ENCODE data around the gene EEF1AKMT1. TPM values are rescaled to one million over a fixed set of nuclear protein-coding genes. Genes with fewer than 3 reads are reported as not detected.

The EEF1AKMT1 gene
- total and polyA plus RNA-seq, 11 donors = 4.5 to 10.2 (median 8.7) TPM

DNA sequence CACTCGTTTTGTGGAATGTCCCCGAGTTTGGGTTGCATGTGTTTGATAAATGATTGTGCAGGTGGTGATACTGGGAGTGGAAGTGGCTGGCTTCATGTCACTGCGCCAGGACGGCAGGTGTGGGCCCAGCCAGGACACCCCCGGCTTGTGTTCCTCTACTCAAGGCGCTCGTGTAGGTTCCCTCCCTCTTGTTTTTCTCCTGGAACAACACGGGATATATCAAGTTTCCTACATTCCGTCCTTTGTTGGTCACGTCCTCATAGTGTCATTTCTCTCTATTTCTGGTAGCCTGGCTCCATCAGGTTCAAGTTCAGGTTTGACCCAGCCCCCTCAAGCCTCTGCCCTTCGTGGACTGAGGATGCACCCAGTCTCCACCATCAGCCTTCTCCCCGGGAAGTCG is 54.0 kb downstream of the EEF1AKMT1 start:
- H3K4me1 ChIP-seq = peaks cover 0 to 21% (median 14%) of the 10 kb centered on the region in 12 donors
- no peak for TF ChIP-seq POLR2A (IDR thresholded peaks at IDR 0.05)
- TF ChIP-seq, protein P1, sequence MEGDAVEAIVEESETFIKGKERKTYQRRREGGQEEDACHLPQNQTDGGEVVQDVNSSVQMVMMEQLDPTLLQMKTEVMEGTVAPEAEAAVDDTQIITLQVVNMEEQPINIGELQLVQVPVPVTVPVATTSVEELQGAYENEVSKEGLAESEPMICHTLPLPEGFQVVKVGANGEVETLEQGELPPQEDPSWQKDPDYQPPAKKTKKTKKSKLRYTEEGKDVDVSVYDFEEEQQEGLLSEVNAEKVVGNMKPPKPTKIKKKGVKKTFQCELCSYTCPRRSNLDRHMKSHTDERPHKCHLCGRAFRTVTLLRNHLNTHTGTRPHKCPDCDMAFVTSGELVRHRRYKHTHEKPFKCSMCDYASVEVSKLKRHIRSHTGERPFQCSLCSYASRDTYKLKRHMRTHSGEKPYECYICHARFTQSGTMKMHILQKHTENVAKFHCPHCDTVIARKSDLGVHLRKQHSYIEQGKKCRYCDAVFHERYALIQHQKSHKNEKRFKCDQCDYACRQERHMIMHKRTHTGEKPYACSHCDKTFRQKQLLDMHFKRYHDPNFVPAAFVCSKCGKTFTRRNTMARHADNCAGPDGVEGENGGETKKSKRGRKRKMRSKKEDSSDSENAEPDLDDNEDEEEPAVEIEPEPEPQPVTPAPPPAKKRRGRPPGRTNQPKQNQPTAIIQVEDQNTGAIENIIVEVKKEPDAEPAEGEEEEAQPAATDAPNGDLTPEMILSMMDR (IDR thresholded peaks at IDR 0.05) = no peak
- H3K27ac ChIP-seq = no peak overlapping the region
- no peak overlapping the region for H3K4me3 ChIP-seq
- intact Hi-C loops (cut with DNase I) = loop anchor here in 5 of 10 donors (5.0 to 10.0 kb wide), 4 partner anchors 43 to 225 kb away; partner anchors contain the start of gene EEF1AKMT1 (in 2 of the 5)
- H3K27me3 ChIP-seq = peaks cover 0 to 14% (median 0%) of the 10 kb centered on the region in 9 donors
- H3K9me3 ChIP-seq = no peaks in the 10 kb centered on the region
- ATAC-seq (no peak), DNase-seq (no peak)
- WGBS, 4 donors = 69 to 79% (median 78%) methylated on average over 13 of the region's 13 CpGs
- H3K36me3 ChIP-seq = no peaks in the 10 kb centered on the region

DNA sequence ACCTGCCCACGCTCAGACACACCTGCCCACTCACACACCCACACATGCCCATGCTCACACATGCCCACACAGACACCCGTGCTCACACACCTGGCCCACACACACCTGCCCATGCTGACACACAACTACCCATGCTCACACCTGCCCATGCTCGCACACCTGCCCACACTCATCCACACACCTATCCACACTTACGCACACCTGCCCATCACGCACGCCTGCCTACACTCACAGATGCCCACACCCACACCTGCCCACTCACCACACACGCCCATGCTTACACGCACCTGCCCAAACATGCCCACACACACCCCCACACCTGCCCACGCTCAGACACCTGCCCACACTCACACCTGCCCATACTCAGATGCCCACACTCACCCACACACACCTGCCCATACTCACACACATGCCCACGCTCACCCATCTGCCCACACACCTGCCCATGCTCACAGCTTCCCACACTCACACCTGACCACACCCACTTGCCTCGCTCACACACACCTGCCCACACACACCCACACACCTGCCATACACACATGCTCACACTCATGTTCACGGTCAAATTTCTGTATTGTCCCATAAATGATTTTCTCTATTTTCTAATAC is 54.7 kb downstream of the EEF1AKMT1 start:
- intact Hi-C loops (cut with DNase I) = loop anchor here in 4 of 10 donors (5.0 to 10.0 kb wide), 3 partner anchors 53 to 224 kb away; partner anchors contain the start of gene EEF1AKMT1 (in 2 of the 4)
- TF ChIP-seq, protein P1 (IDR thresholded peaks at IDR 0.05) = no peak
- TF ChIP-seq POLR2A (IDR thresholded peaks at IDR 0.05) = no peak
- Histone ChIP-seq H3K27me3 (peaks cover 0 to 14% (median 0%) of the 10 kb centered on the region in 9 donors), H3K27ac (no peak overlapping the region), H3K4me1 (peaks cover 0 to 29% (median 16%) of the 10 kb centered on the region in 12 donors), H3K4me3 (no peak overlapping the region), H3K36me3 (no peaks in the 10 kb centered on the region), H3K9me3 (no peaks in the 10 kb centered on the region)
- no peak for ATAC-seq
- peak in 1 of 5 donors; percentile 42 for DNase-seq
- 93 to 96% (median 95%) methylated on average over 12 of the region's 12 CpGs for WGBS, 4 donors

DNA sequence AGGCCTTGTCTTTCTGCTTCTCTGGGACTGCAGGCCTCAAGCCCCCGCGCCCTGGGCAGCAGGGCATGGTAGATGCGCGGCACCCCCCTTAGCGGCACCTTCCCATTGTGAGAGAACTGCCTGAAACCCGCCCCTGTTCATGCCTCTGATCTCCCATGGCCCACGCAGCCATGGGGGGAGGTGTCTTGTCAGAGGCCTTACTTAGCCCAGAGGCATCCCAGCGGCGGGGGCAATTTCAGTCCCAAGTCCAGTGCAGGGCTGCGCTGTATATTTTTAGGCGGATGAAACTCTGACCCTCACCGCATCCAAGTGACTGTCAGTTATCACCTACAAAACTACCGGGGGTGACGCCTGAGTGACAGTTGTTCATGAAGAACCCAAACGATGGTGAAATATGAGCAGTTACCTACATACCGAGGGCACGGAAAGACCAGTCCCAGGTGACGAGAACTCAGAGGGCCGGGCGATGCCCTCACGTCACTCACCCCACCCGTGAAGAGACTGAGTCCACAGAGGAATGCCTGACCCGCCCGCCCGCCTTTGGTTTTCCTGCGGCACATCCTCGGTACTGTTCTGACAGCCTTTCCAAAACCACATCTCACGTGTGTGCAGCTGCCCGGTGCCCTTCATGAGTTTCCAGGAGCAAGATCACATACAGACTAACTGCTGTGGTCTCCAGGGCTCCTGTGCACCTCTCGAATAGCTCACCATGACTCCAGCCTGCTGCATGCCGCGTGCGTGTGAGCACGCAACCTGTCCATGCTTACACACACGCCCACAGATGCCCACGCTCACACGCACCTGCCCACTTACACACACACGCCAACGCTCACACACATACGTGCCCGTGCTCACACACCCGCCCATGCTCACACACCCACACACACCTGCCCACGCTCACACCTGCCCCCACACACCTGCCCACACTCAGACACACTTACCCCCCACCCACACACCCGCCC is 55.9 kb downstream of the EEF1AKMT1 start:
- intact Hi-C loops (cut with DNase I) = loop anchor here in 4 of 10 donors (5.0 to 10.0 kb wide), 3 partner anchors 54 to 223 kb away; partner anchors contain the start of gene EEF1AKMT1 (in 2 of the 4)
- no peaks in the 10 kb centered on the region for H3K9me3 ChIP-seq
- no peak overlapping the region for H3K4me3 ChIP-seq
- ATAC-seq (no peak), DNase-seq (no peak)
- peaks cover 0 to 41% (median 26%) of the 10 kb centered on the region in 12 donors for H3K4me1 ChIP-seq
- peaks cover 0 to 14% (median 0%) of the 10 kb centered on the region in 9 donors for H3K27me3 ChIP-seq
- no peaks in the 10 kb centered on the region for H3K36me3 ChIP-seq
- 93 to 95% (median 95%) methylated on average over 42 to 44 of the region's 44 CpGs for WGBS, 4 donors
- TF ChIP-seq, protein P1 (IDR thresholded peaks at IDR 0.05) = no peak
- no peak for TF ChIP-seq POLR2A (IDR thresholded peaks at IDR 0.05)
- H3K27ac ChIP-seq = no peak overlapping the region

Measured in heart left ventricle (tissue), 16 donors.